ENCODE results near the gene TSPAN9. TPM values are rescaled to one million over a fixed set of nuclear protein-coding genes. Genes with fewer than 3 reads are reported as not detected.

TSPAN9 gene
- polyA plus RNA-seq, 1 of the 3 experiments (the other 2 are of a cell fraction): 34.9 TPM

GRCh38 chr12:3261782-3262359 lies 184.7 kb downstream of the TSPAN9 start:
- DNase-seq: no peak
- Histone ChIP-seq H2AFZ (ENCODE audit: low read depth) (no peak overlapping the region), H3K9me3 (no peaks in the 10 kb centered on the region), H3K79me2 (ENCODE audit: insufficient read depth) (no peaks in the 10 kb centered on the region), H3F3A (replicated peaks; ENCODE audit: insufficient read depth) (no peaks in the 10 kb centered on the region), H3K9me2 (no peaks in the 10 kb centered on the region), H3K9ac (no peak overlapping the region), H3K4me1 (ENCODE audit: control insufficient read depth in 1 of 2, insufficient read depth in 2 of 2, low read depth in 1 of 2, low read length in 1 of 2) (peaks cover 0 to 21% of the 10 kb centered on the region in 2 experiments; a peak in 2 of 4 replicates), H3K27ac (ENCODE audit: low read depth in 2 of 2, low read length in 1 of 2) (no peak overlapping the region), H3K4me2 (no peak overlapping the region), H3K27me3 (ENCODE audit: insufficient read depth) (no peaks in the 10 kb centered on the region), H3K36me3 (replicated peaks in 1 of 2; ENCODE audit: control insufficient read depth in 1 of 2, insufficient read depth in 2 of 2, low read length in 1 of 2) (no peaks in the 10 kb centered on the region), H4K20me1 (ENCODE audit: insufficient read depth) (0 out of 2 replicates have a peak, but pooled peaks cover 1% of the 10 kb centered on the region), H3K4me3 (ENCODE audit: low read depth in 2 of 2, low read length in 1 of 2) (no peak overlapping the region)
- no peak for TF ChIP-seq CTCF (IDR thresholded peaks at IDR 0.05)
- TF ChIP-seq RXRA (IDR thresholded peaks at IDR 0.05; ENCODE audit: borderline replicate concordance, low read depth): no peak
- no peak for TF ChIP-seq MXI1 (IDR thresholded peaks at IDR 0.05; ENCODE audit: low read depth, low read length)
- TF ChIP-seq GABPA (IDR thresholded peaks at IDR 0.05; ENCODE audit: low read depth): no peak
- TF ChIP-seq NRF1 (IDR thresholded peaks at IDR 0.05; ENCODE audit: low read depth, low read length): no peak
- no peak for TF ChIP-seq SMC3 (IDR thresholded peaks at IDR 0.05; ENCODE audit: low read depth, low read length)
- no peak for TF ChIP-seq RCOR1 (IDR thresholded peaks at IDR 0.05; ENCODE audit: low read length)
- TF ChIP-seq EP300 (IDR thresholded peaks at IDR 0.05; ENCODE audit: borderline replicate concordance in 1 of 2, low read depth in 1 of 2, low read length in 1 of 2): no peak
- no peak for TF ChIP-seq FOXJ3 (CRISPR knock-in tag; IDR thresholded peaks at IDR 0.05)
- TF ChIP-seq POLR2AphosphoS5 (IDR thresholded peaks at IDR 0.05; ENCODE audit: low read depth, low read length): no peak
- no peak for TF ChIP-seq TCF12 (IDR thresholded peaks at IDR 0.05)
- TF ChIP-seq MAX (IDR thresholded peaks at IDR 0.05; ENCODE audit: low read depth): no peak
- TF ChIP-seq PBX3 (IDR thresholded peaks at IDR 0.05): no peak
- no peak for TF ChIP-seq NFIC (IDR thresholded peaks at IDR 0.05; ENCODE audit: borderline replicate concordance)
- no peak for TF ChIP-seq GATA2 (CRISPR knock-in tag; IDR thresholded peaks at IDR 0.05)
- TF ChIP-seq YY1 (IDR thresholded peaks at IDR 0.05; ENCODE audit: low read depth): no peak
- 86% methylated on average over 11 of the region's 11 CpGs for WGBS (ENCODE audit: low lambda C conversion rate)
- ChIA-PET CTCF (interaction anchor here (0.7 to 2.4 kb wide), 6 partner anchors 8 to 126 kb away, joined by 3 to 12 read pairs (median 4); no protein-coding TSS in a partner anchor), POLR2A (no interaction called here)

GRCh38 chr12:3262470-3262869 lies 185.3 kb downstream of the TSPAN9 start:
- Histone ChIP-seq H3K9me2 (no peaks in the 10 kb centered on the region), H3K36me3 (replicated peaks in 1 of 2; ENCODE audit: control insufficient read depth in 1 of 2, insufficient read depth in 2 of 2, low read length in 1 of 2) (no peaks in the 10 kb centered on the region), H4K20me1 (ENCODE audit: insufficient read depth) (no peaks in the 10 kb centered on the region), H3K9ac (no peak overlapping the region), H2AFZ (ENCODE audit: low read depth) (no peak overlapping the region), H3K9me3 (no peaks in the 10 kb centered on the region), H3K4me2 (no peak overlapping the region), H3K4me3 (ENCODE audit: low read depth in 2 of 2, low read length in 1 of 2) (no peak overlapping the region), H3F3A (replicated peaks; ENCODE audit: insufficient read depth) (no peaks in the 10 kb centered on the region), H3K27ac (ENCODE audit: low read depth in 2 of 2, low read length in 1 of 2) (no peak overlapping the region), H3K27me3 (ENCODE audit: insufficient read depth) (no peaks in the 10 kb centered on the region), H3K79me2 (ENCODE audit: insufficient read depth) (no peaks in the 10 kb centered on the region), H3K4me1 (ENCODE audit: control insufficient read depth in 1 of 2, insufficient read depth in 2 of 2, low read depth in 1 of 2, low read length in 1 of 2) (peaks cover 0 to 21% of the 10 kb centered on the region in 2 experiments; a peak in 2 of 4 replicates)
- ChIA-PET POLR2A (no interaction called here), CTCF (interaction anchor here (1.3 to 2.4 kb wide), 4 partner anchors 9 to 126 kb away, joined by 3 to 12 read pairs (median 6); no protein-coding TSS in a partner anchor)
- DNase-seq: no peak
- 84% methylated on average over 10 of the region's 10 CpGs for WGBS (ENCODE audit: low lambda C conversion rate)
- TF ChIP-seq MXI1 (IDR thresholded peaks at IDR 0.05; ENCODE audit: low read depth, low read length): no peak
- TF ChIP-seq FOSL2 (IDR thresholded peaks at IDR 0.05; ENCODE audit: borderline replicate concordance, low read depth): no peak
- no peak for TF ChIP-seq CTCF (IDR thresholded peaks at IDR 0.05)
- no peak for TF ChIP-seq REST (IDR thresholded peaks at IDR 0.05; ENCODE audit: low read depth, low read length)

All from SK-N-SH (cell line).